Measurements from ENCODE around the gene DOP1B.

The DOP1B gene

DNA sequence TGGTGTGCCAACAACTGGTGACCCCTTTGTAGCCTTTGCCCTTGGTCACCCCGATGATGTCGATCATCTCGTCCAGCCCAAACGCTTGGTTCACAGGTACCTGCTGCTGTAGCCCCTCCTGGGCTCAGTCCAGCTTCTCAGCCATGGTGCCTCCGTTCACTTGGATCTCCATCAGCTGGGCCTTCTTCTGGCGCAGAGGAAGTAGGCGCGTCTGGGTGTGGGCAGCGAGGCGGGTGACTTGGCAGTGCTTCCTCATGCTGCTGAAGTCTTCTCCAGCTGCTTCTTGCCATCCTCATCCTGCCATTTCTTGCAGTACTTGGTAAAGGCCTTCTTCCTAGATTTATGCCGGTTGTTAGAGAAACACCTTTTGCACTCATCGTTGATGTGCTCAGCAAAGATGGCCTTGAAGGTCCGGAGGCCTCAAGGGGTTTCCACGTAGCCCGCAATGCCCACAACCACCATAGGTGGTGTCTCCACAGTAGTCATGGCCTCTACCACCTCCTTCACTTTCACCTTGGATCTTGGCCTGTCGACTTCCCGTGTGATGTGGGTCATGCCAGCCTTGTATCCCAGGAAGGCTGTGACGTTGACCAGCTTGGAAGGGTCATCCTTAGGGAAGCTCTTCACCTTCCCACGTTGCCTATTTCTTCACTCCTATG is 13.0 kb downstream of the DOP1B start:
- no peak for DNase-seq (ENCODE audit: insufficient read length, low spot score)
- FAIRE-seq, result no peak
- TF ChIP-seq CTCF (IDR thresholded peaks at IDR 0.05; ENCODE audit: insufficient read depth, missing control alignments), result no peak

DNA sequence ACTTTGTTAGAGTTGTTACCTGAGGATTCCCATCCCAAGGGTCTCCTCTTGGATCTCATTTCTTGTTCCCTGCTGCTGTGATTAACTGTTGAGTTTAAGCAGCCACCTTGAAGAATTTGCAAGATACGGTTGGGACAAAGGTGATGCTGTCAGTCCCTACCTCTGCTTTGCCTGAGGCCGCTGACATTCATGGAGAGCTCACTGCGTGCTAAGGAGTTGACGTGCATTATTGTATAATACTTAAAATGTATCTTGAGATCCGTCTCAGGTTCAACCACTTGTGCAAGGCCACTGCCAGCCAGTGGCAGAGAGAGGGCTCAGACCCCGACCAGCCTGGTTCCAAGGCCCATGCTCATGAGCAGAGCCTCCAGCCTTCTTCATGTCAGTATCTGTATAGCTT is 14.2 kb downstream of the DOP1B start:
- FAIRE-seq (no peak), DNase-seq (ENCODE audit: insufficient read length, low spot score) (no peak)
- no peak for TF ChIP-seq CTCF (IDR thresholded peaks at IDR 0.05; ENCODE audit: insufficient read depth, missing control alignments)

- DNase-seq (ENCODE audit: insufficient read length, low spot score) (no peak), FAIRE-seq (no peak)
Observed at GRCh38 chr21:36171336-36171735, 14.7 kb downstream of the DOP1B start.

DNA sequence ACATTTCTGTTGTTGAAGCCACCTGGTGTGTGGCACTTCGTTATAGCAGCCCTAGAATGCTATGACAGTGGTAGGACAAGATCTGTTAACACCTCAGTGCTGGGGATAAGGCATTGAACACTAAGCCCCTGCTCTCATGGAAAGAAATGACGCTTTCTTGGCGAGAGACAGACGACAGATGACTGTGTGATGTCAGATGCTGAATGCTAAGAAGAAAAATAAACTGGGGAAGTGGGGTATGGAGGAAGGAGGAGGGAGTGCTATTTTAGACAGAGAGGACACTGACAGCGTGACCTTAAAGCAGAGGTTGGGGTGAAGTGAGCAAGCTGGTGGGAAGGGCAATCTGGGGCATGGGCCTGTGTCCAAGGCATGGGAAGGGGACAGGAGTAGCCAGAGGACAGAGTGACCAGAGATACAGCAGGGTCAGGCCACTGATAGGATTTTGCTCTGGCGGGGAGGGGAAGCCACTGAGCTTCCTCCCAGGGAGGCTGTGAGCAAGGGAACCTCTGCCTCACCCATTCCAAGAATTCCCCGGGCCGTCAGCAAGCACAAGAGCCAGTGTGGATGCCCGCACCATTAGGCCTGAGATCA is 15.2 kb downstream of the DOP1B start:
- TF ChIP-seq CTCF (IDR thresholded peaks at IDR 0.05; ENCODE audit: insufficient read depth, missing control alignments), result no peak
- no peak for DNase-seq (ENCODE audit: insufficient read length, low spot score)
- FAIRE-seq, result no peak

More at GRCh38 chr21:36171336-36171735, 14.7 kb downstream of the DOP1B start:
- no peak for TF ChIP-seq CTCF (IDR thresholded peaks at IDR 0.05; ENCODE audit: insufficient read depth, missing control alignments)

DNA sequence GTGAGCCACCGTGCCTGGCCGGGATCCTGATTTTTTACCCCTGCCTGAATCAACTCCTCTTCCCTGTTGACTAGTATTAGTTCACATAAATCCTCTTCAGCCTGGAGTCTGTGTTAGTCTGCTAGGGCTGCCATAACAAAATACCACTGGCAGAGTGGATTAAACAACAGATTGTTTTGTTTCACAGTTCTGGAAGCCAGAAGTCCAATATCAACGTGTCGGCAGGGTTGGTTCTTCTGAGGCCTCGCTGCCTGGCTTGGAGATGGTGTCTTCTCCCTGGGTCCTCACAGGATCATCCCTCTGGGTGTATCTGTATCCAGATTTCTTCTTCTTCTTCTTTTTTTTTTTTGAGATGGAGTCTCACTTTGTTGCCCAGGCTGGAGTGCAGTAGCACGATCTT is 18.2 kb downstream of the DOP1B start:
- TF ChIP-seq CTCF (IDR thresholded peaks at IDR 0.05; ENCODE audit: insufficient read depth, missing control alignments), result no peak
- FAIRE-seq, result no peak
- DNase-seq (ENCODE audit: insufficient read length, low spot score), result no peak

GRCh38 chr21:36175771-36176565 is 19.3 kb downstream of the DOP1B start:
- DNase-seq (ENCODE audit: insufficient read length, low spot score), result no peak
- no peak for FAIRE-seq
- TF ChIP-seq CTCF (IDR thresholded peaks at IDR 0.05; ENCODE audit: insufficient read depth, missing control alignments), result no peak

DNA sequence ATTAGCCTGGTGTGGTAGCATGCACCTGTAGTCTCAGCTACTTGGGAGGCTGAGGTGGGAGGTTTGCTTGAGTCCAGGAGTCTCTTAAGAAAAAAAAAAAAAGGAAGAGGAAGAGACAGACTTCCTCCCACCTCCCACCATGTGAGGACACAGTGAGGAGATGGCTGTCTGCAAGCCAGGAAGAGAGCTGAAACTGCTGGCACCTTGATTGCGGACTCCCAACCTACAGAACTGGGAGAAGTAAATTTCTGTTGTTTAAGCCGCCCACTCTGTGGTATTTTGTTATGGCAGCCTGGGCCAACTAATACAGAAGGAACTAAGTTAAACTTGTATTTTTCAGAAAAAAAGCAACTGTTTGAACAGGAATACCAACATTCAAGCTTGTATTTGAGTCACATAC is 21.7 kb downstream of the DOP1B start:
- FAIRE-seq (no peak), DNase-seq (ENCODE audit: insufficient read length, low spot score) (no peak)
- TF ChIP-seq CTCF (IDR thresholded peaks at IDR 0.05; ENCODE audit: insufficient read depth, missing control alignments), result no peak
